ENCODE measurements around the gene PSMD9.

PSMD9 gene

DNA sequence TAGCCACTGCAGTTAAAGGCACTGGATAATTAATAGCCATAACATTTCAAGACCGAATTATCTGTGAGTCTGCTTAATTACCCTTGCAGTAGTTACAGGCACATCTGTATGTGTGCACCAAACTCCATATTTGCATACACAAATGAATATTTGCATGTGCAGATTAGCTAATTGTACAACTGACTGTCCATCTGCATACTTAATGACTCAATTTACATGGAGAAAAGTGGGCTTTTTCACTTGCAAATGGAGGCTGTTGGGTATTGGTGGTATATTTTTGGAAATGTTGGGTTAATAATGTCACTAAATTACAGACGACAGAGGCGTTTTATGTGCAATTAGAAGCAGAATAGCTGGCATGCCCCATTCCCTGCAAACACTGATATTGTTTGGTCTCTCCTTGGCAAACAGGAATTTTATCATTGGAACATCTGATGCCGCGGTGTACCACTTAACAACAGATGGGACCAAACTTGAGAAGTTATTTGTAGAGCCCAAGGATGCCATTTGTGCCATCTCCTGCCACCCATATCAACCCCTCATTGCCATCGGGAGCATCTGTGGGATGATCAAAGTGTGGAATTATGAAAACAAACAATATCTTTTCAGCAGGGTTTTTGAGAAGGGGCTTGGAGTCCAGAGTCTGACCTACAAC lies 69.4 kb downstream of the PSMD9 start:
- no peak for DNase-seq

DNA sequence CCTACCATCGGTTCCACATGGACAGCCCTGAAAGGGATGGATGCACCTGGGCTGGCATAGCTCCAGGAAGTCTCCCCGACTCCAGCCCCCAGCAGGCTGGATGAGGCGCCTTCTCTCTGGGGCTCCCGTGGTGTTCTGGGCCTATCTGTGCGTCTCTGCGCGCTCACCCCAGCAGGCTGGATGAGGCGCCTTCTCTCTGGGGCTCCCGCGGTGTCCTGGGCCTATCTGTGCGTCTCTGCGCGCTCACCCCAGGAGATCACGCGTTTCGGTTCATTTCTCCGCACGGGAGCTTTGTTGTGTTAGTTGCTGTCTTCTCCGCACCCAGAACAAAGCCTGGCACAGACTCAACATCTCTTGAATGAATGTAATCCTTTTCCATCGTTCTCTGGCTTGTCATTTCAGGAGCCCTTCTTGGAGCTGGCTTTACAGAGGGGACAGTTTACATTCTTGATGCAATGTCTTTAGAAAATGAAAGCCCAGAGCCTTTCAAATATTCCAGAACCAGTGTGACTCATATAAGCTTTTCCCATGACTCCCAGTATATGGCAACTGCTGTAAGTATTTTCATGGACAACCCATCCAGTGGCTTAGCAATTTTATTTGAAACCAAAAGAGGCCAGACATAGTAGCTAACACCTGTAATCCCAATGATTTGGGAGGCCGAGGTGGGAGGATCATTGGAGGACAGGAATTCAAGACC lies 70.1 kb downstream of the PSMD9 start:
- no peak for DNase-seq

DNA sequence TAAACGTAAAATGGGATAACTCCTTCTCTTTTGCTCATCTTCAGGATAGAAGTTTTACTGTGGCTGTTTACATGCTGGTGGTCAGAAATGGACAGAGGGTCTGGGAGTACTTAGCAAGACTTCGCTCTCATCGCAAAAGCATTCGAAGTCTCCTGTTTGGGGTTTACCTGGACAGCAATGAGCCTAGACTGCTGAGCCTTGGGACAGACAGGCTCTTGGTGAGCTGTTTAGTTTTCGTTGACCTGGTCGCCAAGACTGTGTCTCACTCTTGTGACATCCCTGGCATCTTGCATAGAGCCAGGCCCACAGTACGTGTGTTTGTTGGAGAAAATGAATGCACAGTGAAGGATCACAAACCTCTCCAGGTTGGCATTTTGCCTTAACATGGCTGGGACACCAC lies 72.0 kb downstream of the PSMD9 start:
- no peak for DNase-seq

DNA sequence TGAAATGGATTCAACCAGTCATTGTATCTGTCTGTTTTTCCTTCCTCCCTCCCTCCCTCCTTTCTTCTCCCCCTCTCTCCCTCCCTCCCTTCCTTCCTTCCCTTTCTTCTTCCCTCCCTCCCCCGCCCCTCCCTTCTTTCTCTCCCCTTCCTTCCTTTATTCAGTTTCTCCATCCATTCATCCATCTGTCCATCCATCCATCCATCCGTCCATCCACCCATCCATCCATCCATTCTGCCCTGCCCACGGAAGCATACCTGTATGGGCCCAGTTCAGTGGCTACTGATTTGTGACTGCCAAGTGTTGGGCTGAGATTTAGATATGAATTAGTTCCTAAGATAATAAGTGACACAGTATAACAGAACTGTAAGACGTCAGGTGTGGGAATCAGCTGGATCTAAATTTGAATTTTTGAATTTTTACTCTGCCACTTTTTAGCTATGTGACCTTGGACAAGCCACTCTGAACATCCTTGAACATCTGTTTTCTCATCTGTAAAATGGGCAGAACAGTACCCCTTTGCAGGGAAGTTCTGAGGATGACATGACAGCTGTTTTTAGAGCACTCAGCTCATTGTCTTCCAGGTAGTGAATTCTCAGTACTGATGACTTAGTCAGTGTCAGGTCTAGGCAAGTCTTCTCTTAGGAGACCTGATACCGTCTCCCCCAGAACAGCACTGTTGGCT lies 72.7 kb downstream of the PSMD9 start:
- DNase-seq: no peak

DNA sequence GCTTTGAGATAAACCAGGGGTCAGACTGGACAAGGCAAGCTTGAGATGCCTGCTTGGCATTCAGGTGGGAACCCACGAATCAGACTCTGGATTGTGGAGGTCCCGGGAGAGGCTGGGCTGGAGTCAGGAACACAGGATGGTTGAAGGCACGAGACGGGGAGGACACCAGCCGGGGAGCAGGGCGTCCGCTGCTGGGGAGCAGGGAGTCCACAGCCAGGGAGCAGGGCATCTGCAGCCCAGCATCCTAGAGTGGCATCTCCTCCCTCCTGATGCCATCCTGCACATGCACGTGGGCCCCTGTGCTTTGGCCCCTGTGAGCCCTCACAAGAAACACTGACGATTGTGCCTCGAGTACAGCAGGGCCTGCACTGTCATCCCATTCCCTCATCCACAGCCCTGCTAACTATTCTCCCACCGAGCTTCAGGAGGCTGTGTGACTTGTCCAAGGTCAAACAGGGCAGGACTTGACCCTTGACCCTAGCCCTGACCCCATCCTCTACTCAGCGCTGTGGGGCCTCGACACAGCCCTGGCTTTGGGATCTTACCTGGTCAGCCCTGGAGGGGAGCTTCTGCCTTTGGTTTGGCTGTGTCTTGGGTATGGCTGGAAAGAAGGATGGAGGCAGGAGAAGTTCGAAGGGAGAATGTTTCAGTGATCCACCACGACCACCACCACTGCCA lies 74.9 kb downstream of the PSMD9 start:
- DNase-seq: no peak

DNA sequence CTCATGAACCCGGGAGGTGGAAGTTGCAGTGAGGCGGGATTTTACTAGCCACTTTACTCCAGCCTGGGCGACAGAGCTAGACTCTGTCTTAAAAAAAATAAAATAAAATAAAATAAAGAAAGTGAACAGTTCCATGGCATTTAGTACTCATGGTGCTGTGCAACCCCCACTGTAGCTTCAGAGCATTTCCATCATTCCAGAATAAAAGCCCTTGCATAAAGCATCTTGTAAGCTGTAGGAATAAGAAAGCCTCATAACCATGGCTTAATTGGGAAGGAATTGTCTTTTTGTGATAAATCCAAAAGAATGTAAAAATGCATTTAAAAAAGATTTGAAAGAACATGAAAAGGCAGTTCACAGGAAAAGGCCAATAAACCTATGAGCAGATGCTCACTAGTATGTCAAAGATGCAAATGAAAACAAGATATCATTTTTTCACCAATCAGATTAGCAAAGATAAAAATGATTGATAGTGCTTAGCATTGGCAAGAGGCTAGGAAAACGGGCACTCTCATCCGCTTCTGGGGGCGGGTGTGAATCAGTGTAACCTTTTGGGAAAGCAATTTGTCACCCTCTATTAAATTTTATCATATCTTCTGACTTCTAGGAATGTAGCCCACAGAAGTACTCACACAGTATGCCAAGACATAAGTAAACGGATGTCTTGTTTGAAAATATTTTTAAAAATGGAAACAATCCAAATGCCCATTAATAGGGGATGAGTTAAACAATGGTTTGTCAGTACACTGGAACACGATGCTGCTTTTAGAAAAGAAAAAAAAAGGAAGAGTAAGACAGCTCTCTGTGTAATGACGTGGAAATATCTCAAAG lies 76.4 kb downstream of the PSMD9 start:
- no peak for DNase-seq

DNA sequence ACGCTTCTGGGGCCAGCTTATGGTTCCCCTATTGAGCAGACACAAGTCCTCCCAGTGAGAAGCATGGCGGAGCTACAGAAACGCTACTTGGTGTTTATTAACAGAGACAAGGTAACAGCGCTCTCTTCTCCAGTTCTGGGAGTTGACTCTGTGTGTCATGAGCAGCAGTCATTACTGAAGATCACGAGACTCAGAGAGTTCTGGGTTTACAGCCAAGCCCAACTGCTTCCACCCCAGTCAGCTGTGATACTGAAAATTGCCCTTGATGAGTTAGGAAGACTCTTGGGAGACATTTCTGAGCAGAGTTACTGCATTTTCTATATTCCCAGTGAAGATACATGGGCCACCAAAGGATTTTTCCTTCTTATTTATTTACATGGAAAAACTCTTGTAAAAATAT lies 78.4 kb downstream of the PSMD9 start:
- no peak for DNase-seq
